Hematopoietic multipotent progenitor cell treated with erythropoietin and hydrocortisone succinate and interleukin-3 and kit ligand, for 8 days (in vitro differentiated cells): Measurements from ENCODE around the gene COMT.

Source experiments
- DNase-seq: peaks from one replicate; pipeline ENCODE4 v3.0.0-alpha.2; 2015

Gene COMT

GRCh38 chr22:19997561-19998231 lies 56.1 kb downstream of the COMT start:
- DNase-seq, result no peak

- no peak for DNase-seq
Measured at GRCh38 chr22:19998232-19998951, 56.8 kb downstream of the COMT start.

GRCh38 chr22:19998991-19999820 lies 57.6 kb downstream of the COMT start:
- no peak for DNase-seq

DNA sequence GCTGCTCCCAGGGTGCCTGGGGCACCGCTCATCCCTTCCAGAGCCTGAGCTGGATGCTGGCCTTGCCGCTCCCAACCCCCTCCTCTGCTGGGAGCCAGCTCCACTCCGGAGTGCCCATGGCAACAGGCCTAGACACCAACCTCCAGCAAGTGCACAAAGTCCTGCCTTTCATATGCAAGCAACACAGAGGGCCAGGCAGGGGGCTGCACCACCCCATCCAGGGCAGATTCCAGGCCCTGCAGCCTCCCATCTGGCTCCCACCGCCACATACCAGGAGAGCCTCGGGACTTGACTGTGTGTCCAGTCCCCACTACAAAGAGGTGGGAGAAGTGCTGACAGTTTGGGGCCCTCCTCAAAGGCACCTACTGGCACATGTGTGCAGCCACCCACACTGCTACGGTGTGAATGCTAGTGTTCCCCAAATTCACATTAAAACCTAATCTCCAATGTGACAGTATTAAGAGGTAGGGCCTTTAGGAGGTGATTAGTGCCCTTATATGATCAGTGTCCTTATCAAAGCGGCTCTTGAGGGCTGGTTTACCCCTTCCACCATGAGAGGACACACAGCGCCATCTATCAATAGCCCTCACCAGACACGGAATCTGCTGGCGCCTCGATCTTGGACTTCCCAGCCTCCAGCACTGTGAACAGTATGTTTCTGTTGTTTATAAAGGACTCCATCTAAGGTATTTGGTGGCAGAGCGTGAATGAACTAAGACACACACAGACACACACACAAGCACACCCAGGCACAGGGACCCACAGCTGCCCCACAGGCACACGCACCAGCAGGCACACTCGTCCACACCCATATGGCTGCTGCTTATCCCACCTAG lies 58.9 kb downstream of the COMT start:
- DNase-seq, result peak; percentile 19

- DNase-seq, result no peak
Measured at GRCh38 chr22:20001082-20001638, 59.6 kb downstream of the COMT start.

DNA sequence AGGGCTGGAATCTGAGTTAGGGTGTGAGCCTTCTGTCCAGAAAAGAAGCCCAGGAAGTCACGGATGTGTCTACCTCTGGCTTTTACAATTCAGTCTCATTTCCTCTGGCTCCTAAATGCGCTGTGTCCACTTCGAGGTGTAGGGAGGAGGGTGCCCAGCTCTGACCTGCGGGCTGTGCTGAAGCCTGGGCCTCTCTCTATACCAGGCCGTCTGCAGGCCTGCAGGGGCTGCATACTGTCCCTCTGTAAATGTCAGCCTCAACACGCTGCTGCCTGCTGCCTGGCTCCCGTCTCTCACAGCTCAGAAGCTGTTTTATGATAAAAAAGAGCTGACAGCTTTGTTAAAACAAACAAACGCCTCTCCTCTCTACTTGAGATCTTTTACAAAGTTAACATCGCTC lies 60.6 kb downstream of the COMT start:
- no peak for DNase-seq

GRCh38 chr22:20002636-20003035 lies 61.1 kb downstream of the COMT start:
- no peak for DNase-seq

DNA sequence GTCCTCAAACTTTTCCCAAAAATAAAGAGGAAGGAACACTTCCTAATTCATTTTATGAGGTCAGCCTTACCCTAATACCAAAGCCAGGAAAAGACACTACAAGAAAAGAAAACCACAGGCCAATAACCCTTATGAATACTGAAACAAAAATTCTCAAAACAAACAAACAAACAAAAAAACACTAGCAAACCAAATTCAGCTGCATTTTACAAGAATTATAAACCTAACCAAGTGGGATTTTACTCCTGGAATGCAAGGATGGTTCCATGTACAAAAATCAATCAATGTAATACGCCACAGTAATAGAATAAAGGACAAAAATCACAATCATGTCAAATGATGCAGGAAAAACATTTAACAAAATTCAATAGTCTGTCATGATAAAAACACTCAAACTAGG lies 61.7 kb downstream of the COMT start:
- no peak for DNase-seq

GRCh38 chr22:20004464-20004863 lies 62.9 kb downstream of the COMT start:
- no peak for DNase-seq

GRCh38 chr22:20008221-20008995 lies 66.8 kb downstream of the COMT start:
- no peak for DNase-seq

DNA sequence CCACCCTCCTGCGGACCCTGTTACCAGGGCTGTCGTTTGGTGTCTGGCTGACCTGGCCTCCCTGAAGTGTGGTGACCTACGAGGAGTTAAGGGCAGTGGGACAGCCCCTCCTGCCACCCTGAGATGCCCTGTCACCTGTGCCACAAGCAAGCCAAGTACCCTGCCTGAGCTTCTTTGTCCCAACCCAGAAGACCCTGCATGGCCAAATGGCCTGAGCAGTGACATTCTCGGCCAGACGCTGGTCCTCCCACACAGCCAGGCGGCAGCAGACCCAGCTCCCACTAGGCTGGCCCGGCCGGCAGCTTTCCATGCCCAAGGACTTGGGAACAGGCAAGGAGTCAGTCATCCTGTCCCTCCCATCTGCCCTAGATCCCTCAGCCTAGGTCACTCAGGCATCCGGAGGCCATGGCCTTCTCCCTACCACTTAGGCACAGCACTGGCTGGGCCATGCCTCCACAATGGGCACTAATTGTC lies 67.5 kb downstream of the COMT start:
- no peak for DNase-seq

DNA sequence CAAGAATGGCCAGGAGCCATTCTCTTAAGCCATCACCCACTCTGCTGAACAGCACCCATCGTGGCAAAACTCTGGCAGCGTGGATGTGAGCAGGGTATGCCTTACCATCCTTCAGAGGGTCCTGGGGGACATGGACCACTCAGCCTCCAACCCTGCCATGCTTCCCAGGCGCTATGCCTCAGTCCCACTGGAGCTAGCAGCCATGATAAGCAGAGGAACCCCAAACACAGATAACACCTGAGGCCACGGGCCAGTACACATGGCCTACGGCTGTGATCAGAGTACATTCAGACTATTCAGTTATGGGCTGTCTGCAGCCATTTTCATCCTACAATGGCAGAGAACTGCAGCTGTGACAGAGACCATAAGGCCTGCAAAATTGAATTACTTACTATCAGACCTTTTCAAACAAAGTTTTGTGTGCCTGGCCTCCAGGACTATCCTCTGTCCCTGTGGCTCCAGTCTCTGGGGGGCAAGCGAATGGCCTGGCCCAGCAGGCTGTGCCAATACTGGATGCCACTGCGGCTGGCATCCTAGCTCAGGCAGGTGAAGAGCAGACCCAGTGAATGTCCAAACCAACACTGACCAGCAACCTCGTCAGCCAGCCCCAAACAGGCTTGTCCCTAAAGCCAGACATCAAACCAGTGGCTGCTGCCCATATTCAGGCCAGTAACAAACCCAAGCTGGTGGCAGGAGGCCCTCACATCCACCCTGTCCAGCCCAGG lies 68.2 kb downstream of the COMT start:
- DNase-seq, result no peak

DNA sequence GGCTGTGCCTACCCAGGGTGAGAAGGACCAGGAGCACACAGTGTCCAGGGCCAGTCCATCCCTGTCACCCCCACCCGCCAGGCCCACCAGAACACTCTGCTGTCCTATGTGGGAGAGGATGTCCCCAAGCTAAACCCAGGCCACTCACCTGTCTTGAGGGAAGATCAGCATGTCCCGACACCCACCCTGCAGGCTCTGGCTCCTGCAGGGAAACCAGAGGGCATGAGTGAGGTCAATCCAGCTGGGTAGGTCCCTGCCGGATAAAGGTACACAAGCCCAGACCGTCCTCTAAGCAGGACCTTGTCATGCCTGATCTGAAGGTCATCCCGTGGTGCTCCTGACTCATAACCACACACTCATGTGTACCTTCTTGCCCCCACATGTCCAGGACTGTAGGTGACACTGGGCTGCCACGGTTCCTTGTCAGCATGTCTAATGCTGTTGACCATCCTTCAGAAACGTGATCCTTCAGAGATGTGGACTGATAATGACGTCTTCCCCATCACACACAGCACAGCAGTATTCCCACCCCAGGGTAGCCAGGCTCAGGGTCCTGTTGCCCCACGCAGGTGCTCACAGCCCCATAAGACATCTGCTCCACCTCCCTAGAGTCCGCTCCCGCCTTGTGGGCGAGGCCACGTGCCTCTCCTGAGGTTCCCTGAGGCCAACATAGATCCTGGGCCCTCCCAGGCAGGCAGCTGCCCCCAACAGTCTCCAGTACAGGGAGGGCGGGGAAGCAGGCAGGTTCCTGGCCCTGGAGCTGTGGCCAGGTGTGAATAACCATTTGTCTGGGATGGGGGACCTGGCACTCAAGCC lies 68.9 kb downstream of the COMT start:
- no peak for DNase-seq

- peak; percentile 80 for DNase-seq
Measured at GRCh38 chr22:20011123-20011992, 69.8 kb downstream of the COMT start.

DNA sequence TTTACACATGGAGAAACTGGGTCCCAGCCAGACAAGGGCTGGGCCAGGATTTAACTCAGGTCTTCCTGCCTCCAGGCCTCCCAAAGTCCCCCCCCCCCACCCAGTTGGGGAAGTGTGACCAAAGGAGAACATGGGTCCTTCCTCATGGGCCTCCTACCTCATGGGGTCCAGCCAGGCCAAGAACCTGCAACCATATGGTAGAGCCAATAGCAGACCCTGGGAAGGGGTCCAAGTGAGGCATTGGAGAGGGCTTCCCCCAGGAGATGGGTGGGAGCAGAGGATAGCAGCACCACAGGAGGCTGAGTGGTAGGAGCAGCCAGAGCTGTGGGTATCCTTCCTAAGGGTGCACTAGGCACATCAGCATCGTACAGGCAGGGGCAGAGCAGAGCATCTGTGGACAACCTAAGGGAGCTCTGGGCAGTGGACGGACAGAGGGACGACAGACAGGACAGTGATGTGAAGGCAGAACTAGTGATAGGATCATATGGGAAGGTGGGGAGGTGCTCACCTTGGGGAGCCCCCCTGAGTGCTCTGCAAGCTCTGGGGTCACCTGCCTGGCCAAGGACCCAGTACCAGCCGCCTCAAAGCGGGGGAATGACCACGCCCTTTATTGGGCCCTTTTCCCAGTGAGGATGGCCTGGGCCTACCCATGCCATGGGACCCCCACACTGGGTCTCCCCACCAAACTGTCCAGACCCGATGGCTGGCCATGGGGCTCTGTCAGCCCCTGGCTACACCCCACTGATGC lies 70.6 kb downstream of the COMT start:
- no peak for DNase-seq

GRCh38 chr22:20012741-20013331 lies 71.3 kb downstream of the COMT start:
- no peak for DNase-seq

DNA sequence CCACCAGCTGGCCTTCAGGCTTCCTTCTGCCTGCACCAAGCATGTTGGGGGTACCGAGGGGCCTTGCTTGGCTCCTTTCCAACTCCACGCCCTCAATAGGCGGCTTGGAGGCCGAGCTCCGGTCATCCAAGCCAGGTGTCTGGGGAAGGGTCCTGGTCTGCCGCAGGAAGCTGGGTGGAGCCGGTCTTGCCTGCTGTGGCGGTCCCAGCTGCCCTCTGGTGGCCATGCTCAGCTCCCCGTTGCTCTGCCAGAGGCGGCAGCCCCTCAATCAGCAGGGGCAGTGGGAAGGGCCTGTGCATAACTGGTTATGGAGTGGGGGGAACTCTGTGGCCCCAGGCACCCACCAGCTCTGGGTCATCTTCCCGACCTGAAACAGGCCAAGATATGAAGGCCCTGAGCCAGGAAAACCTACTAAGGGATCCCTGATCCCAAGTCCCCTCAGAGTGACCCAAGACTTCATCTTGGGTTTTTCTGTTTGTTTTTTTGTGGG lies 71.9 kb downstream of the COMT start:
- DNase-seq, result peak; percentile 57
